A673 (cell line): Measurements from ENCODE around the gene ST8SIA5.

Experiments
- CTCF ChIP-seq: fragments of 300-800, 200-600 bp; sonication (generic); conservative IDR thresholded peaks from 2 replicates; pipeline ENCODE4 v1.5.1; 2017; ENCODE audit warnings: low read depth, mild to moderate bottlenecking, antibody characterized with exemption, low read length, moderate library complexity, mixed read lengths
- EZH2 ChIP-seq: fragments of 200-600 bp; sonication (generic); IDR thresholded peaks from 2 replicates; pipeline ENCODE4 v1.6.1; 2017; ENCODE audit warnings: borderline replicate concordance, low read depth, mild to moderate bottlenecking, mixed read lengths, antibody characterized with exemption, low read length; ENCODE audit not compliant: poor library complexity, severe bottlenecking

- TF ChIP-seq CTCF: no peak
- TF ChIP-seq EZH2: no peak
Observed at GRCh38 chr18:46719388-46719787, 37.5 kb downstream of the ST8SIA5 start.
